Skin epidermis (tissue), 12 donors: ENCODE data around the gene SPO11.
A peak's percentile ranks its signal among the peaks of the same experiment; 100 is the strongest.

Source experiments
- H3K27ac ChIP-seq, 21 experiments: fragments of 200-600 bp; sonication (generic) in 11 of 21; one replicate each; pipeline ENCODE4 v1.5.0; 2020; ENCODE audit warnings: mild to moderate bottlenecking in 3 of 21, inconsistent platforms in 2 of 21, moderate library complexity in 2 of 21
- H3K4me3 ChIP-seq, 7 experiments: fragments of 200-600 bp; sonication (generic) in 2 of 7; one replicate each; pipeline ENCODE4 v1.5.0; 2020; ENCODE audit warnings: inconsistent platforms in 2 of 7, mild to moderate bottlenecking in 2 of 7, moderate library complexity in 1 of 7

SPO11 gene

GRCh38 chr20:57309544-57310115 lies 20.0 kb upstream of the SPO11 start:
- H3K4me3 ChIP-seq = no peak overlapping the region
- no peak overlapping the region for H3K27ac ChIP-seq

DNA sequence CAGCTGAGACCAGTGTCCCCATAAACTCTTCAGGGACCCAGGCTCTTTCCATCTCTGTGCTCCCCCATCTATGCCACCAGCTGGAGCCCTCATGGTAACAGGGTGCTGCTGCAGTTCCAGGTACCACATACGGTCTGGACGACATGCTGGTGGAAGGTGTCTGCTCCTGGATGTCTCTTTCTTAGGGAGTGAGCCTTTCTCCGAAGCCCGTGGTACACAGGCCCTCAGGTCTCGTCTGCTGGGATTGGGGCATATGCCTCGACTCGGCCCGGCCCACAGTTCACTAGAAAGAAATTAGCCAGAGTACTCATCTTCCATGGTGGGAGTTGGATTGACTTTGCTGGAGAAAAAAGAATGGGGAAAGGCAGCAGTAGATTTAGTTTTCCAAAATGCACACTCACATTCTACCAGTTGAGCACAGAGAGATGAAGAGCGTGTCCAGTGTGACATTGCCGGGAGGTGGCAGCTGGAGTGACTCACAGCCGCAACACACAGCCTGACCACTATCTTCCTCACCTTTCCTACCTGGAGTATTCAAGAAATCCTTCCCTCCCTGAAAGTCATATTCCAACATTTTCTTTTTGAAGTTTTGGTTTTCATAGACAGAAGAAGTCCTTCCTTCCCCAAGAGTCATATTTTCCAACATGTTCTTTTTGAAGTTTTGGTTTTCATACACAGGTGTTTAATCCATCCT lies 18.6 kb upstream of the SPO11 start:
- H3K4me3 ChIP-seq = no peak overlapping the region
- no peak overlapping the region for H3K27ac ChIP-seq

DNA sequence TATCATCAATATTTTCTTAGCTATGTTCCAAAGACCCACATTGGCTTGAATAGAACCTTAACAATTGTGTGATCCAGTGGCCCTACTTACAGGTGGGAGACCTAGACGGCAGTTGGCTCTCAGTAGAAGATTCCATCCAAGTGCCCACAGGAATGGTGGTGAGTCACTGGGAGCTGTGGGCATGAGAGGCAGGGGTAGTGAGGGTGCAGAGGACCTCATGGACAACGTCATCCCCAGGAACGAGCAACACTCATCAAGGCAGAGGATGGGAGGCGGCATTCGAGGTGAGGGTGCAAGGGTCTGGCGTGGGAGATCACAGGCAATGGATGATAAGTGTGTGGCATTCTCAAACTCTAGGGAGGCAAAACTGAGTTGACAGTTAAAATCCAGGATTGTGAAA lies 17.5 kb upstream of the SPO11 start:
- Histone ChIP-seq H3K4me3 (no peak overlapping the region), H3K27ac (no peak overlapping the region)

GRCh38 chr20:57313230-57313629 lies 16.4 kb upstream of the SPO11 start:
- Histone ChIP-seq H3K27ac (no peak overlapping the region), H3K4me3 (no peak overlapping the region)

DNA sequence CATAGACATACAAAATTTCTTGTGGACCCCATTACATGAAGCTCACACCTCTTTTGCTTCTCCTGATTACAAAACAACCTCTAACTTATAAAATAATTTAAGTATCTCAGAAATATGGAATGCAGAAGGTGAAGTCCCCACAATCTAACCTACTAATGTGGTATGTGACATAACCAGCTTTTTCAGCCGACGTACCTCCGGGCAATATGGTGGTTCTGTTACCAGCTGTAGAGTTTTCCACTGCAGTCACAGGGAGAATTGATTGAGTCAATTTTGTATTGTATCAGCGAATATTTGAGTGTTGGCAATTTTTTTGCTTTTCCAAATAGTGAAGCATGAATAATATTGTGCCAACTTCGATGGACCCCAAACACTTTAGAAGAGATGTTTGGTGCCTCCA lies 15.7 kb upstream of the SPO11 start:
- Histone ChIP-seq H3K27ac (no peak overlapping the region), H3K4me3 (no peak overlapping the region)

- H3K27ac ChIP-seq = peak overlapping the region in 6 of 21 experiments; percentile 3 to 36 (median 18)
- H3K4me3 ChIP-seq = no peak overlapping the region
Observed at GRCh38 chr20:57315083-57315975, 14.3 kb upstream of the SPO11 start.

- Histone ChIP-seq H3K4me3 (no peak overlapping the region), H3K27ac (peak overlapping the region in 3 of 21 experiments; percentile 16 to 31 (median 20))
Observed at GRCh38 chr20:57315976-57316480, 13.6 kb upstream of the SPO11 start.

DNA sequence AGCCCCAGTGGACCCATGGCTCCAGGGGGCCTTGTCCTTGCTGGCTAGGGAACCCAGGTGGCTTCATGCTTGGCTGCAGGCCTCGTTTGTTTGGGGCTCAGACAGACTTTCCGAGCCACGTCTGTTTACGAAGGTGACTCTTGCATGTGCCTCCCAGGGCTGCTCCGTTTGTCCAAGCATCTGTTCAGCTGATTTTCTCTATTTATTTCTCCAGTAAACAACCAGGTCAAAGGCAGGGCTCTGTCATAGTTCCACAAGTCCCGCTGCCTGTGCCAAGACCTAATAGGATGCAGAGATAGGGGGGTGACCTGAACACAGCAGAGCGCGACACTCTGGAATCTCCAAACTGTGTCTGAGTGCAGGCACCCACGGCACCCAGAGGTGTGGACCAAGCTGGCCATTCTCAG lies 12.8 kb upstream of the SPO11 start:
- Histone ChIP-seq H3K4me3 (no peak overlapping the region), H3K27ac (no peak overlapping the region)

GRCh38 chr20:57317316-57317788 lies 12.3 kb upstream of the SPO11 start:
- H3K4me3 ChIP-seq = no peak overlapping the region
- H3K27ac ChIP-seq = no peak overlapping the region

DNA sequence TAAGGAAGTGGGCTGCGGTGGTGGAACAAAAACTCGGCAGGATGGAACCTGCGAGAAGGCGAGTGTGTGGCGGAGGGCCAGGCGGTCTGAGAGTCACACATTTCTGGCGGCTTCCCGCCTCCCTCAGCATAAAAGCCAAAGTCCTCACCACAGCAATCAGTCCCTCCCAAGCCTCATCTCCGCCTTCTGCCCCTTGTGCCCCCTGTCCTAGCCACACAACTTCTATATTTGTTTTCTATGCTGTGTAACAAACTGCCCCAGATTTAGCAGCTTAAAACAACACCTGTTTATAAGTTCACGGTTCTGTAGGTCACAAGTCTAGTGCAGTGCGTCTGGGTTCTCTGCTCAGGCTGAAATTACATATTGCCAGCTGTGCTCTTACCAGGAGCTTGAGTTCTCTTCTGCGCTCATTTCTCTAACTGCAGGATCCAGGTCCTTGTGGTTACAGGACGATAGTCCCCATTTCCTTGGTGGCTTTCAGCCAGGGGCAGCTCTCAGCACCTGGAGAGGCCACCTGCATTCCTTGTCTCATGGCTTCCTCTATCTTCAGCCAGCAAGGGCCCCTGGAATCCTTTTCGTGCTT lies 11.7 kb upstream of the SPO11 start:
- H3K4me3 ChIP-seq = no peak overlapping the region
- H3K27ac ChIP-seq = no peak overlapping the region

DNA sequence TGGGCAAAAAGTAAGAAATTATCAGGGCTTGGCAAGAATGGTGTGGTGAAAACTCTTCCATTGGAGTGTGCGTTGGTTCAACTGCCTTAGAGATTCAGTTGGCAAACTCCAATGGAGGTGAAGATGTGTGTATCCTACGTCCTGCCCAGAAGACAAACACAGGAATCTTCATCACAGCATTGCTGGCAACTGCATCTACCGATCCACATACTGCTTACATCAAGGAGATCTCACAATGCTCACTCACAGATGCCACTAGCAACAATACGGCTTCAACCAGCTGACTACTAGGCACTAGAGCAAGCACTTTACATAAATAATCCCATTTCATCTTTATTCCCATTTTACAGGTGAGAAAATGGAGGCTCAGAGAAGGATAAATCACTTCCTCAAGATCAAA lies 10.0 kb upstream of the SPO11 start:
- Histone ChIP-seq H3K27ac (no peak overlapping the region), H3K4me3 (no peak overlapping the region)

DNA sequence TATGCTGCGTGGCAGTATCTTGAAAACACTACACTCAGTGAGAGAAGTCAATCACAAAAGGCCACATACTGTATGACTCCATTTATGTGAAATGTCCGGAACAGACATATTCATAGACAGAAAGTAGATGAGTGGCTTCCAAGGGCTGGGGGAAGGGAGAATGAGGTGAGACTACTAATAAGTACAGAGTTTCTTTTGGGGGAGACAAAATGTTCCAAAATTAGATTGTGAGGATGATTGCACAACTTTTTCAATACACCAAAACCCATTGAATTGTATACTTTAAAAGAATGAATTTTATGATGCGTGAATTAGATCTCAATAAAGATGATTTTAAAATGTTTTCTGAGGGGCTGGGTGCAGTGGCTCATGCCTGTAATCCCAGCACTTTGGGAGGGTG lies 9.2 kb upstream of the SPO11 start:
- Histone ChIP-seq H3K27ac (no peak overlapping the region), H3K4me3 (no peak overlapping the region)

GRCh38 chr20:57321142-57321541 lies 8.5 kb upstream of the SPO11 start:
- Histone ChIP-seq H3K4me3 (no peak overlapping the region), H3K27ac (peak overlapping the region in 1 of 21 experiments; percentile 34)

- Histone ChIP-seq H3K27ac (peak overlapping the region in 9 of 21 experiments; percentile 10 to 73 (median 47)), H3K4me3 (no peak overlapping the region)
Observed at GRCh38 chr20:57322476-57322875, 7.1 kb upstream of the SPO11 start.

- Histone ChIP-seq H3K4me3 (no peak overlapping the region), H3K27ac (peak overlapping the region in 13 of 21 experiments; percentile 2 to 78 (median 47))
Observed at GRCh38 chr20:57323034-57323433, 6.6 kb upstream of the SPO11 start.

- Histone ChIP-seq H3K4me3 (no peak overlapping the region), H3K27ac (peak overlapping the region in 7 of 21 experiments; percentile 1 to 62 (median 27))
Observed at GRCh38 chr20:57325632-57326356, 3.8 kb upstream of the SPO11 start.

DNA sequence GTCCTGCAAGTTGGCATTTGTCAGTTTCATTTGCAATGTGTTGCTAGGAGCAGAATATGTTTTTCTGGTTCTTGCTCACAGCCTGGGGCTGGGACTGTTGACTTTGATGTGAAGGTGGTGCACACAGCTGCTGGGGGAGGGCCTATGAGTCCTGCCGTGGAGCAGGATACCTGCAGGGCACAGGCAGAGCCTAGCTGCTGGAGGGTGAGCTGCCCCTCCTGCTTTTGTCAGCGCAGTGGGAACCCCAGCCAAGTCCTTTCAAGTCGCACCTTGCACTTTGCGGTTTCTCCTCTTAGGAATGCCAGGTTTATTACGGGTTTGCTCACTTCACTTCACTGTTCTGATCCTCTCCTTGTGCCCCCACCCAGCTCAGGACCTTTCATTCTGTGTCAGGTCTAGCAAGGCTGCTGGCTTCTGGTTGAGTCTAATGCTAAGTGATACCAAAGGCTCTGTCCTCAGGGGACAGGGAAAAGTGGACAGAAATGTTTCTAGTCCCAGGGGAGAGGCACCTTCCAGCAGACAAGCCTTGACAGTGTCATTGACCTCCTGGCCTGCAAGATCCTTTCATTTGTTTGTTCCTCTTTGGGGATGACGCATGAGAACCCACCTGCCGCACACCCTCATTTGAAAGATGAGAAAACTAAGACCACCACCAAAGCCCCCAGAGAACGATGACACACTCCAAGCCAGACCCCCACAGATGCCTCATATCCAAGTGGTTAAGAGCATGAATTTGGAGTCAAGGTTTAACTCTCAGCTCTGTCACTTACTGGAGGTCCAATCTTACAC lies 2.7 kb upstream of the SPO11 start:
- no peak overlapping the region for H3K4me3 ChIP-seq
- H3K27ac ChIP-seq = peak overlapping the region in 4 of 21 experiments; percentile 27 to 62 (median 56)

DNA sequence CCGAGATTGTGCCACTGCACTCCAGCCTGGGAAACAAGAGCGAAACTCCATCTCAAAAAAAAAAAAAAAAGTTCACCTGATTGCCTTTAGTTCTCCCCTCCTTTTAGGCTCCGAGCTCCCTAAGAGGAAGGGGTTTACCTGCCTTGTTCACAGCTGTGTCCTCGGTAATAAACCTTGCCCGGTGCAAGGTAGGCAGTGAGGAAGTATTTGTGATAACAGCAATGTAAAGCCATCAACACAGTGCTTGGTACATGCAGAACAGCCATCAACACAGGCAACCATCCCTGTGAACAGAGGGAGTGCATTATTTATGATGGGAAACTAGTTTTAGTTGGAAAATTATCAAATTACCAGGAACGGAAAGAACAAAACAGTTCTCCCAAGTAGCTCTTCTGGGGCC lies 1.8 kb upstream of the SPO11 start:
- no peak overlapping the region for H3K27ac ChIP-seq
- H3K4me3 ChIP-seq = no peak overlapping the region

- H3K4me3 ChIP-seq = no peak overlapping the region
- H3K27ac ChIP-seq = no peak overlapping the region
Observed at GRCh38 chr20:57330998-57331397, 1.4 kb downstream of the SPO11 start.
